Astrocyte (in vitro differentiated cells and primary cell): ENCODE results near the gene JPH3. TPM values are rescaled to one million over a fixed set of nuclear protein-coding genes. Genes with fewer than 3 reads are reported as not detected.

ENCODE experiments used
- DNase-seq: peaks from one replicate; pipeline ENCODE4 v3.0.0-alpha.2; 2010; ENCODE audit warnings: low read depth
- FAIRE-seq: peaks from 2 replicates; lab custom pipeline; 2011; peaks lifted over from hg19 to GRCh38; lab: Jason Lieb, UNC
- H2AFZ ChIP-seq: 2 replicates; pipeline ENCODE4 v1.6.0; 2012; ENCODE audit warnings: low read depth, low read length, inconsistent platforms
- H3K27ac ChIP-seq: 2 replicates; pipeline ENCODE4 v1.5.1; 2011; ENCODE audit warnings: low read depth, low read length, inconsistent platforms
- H3K27me3 ChIP-seq: 2 replicates; pipeline ENCODE4 v1.6.0; 2011; ENCODE audit warnings: low read length, inconsistent platforms; ENCODE audit not compliant: insufficient read depth
- H3K36me3 ChIP-seq: 2 replicates; pipeline ENCODE4 v1.5.1; 2011; ENCODE audit warnings: low read length, inconsistent platforms; ENCODE audit not compliant: insufficient read depth
- H3K4me1 ChIP-seq: 2 replicates; pipeline ENCODE4 v1.5.1; 2011; ENCODE audit warnings: low read length, inconsistent platforms; ENCODE audit not compliant: insufficient read depth
- H3K4me2 ChIP-seq: 2 replicates; pipeline ENCODE4 v1.6.0; 2012; ENCODE audit warnings: low read length, inconsistent platforms
- H3K4me3 ChIP-seq: 2 replicates; pipeline ENCODE4 v1.5.1; 2011; ENCODE audit warnings: low read depth, mild to moderate bottlenecking, low read length, inconsistent platforms; ENCODE audit not compliant: insufficient read depth
- H3K79me2 ChIP-seq: 2 replicates; pipeline ENCODE4 v1.6.0; 2012; ENCODE audit warnings: mild to moderate bottlenecking, low read length, inconsistent platforms; ENCODE audit not compliant: insufficient read depth
- H3K9ac ChIP-seq: 2 replicates; pipeline ENCODE4 v1.6.0; 2012; ENCODE audit warnings: mild to moderate bottlenecking, low read length, inconsistent platforms
- H3K9me3 ChIP-seq: 2 replicates; pipeline ENCODE4 v1.5.1; 2012; ENCODE audit warnings: low read depth, mild to moderate bottlenecking, low read length, inconsistent platforms; ENCODE audit not compliant: insufficient read depth
- H4K20me1 ChIP-seq: 2 replicates; pipeline ENCODE4 v1.6.0; 2012; ENCODE audit warnings: low read length, inconsistent platforms; ENCODE audit not compliant: insufficient read depth
- H3K27ac Mint-ChIP-seq: one replicate; pipeline ENCODE4 v1.8.0; 2021; ENCODE audit warnings: mild to moderate bottlenecking, mixed read lengths; ENCODE audit not compliant: unreplicated experiment
- H3K27me3 Mint-ChIP-seq: one replicate; pipeline ENCODE4 v1.8.0; 2021; ENCODE audit warnings: low read depth, mixed read lengths; ENCODE audit not compliant: unreplicated experiment
- H3K36me3 Mint-ChIP-seq: one replicate; pipeline ENCODE4 v1.8.0; 2021; ENCODE audit warnings: low read depth, mixed read lengths; ENCODE audit not compliant: unreplicated experiment
- H3K4me1 Mint-ChIP-seq: one replicate; pipeline ENCODE4 v1.8.0; 2021; ENCODE audit warnings: low read depth, mixed read lengths; ENCODE audit not compliant: unreplicated experiment
- H3K4me3 Mint-ChIP-seq: one replicate; pipeline ENCODE4 v1.8.0; 2021; ENCODE audit warnings: mild to moderate bottlenecking, moderate library complexity, mixed read lengths; ENCODE audit not compliant: unreplicated experiment
- H3K9me3 Mint-ChIP-seq: one replicate; pipeline ENCODE4 v1.8.0; 2021; ENCODE audit warnings: mild to moderate bottlenecking, mixed read lengths; ENCODE audit not compliant: unreplicated experiment
- EZH2 ChIP-seq: IDR thresholded peaks from 2 replicates; pipeline ENCODE4 v1.6.1; 2012; ENCODE audit warnings: mild to moderate bottlenecking, low read length, inconsistent platforms; ENCODE audit not compliant: insufficient read depth
- total RNA-seq: library from RNA; stranded (reverse); gene quantifications from 2 replicates; pipeline ENCODE4 v1.2.1, GENCODE V29; 2021
- TF ChIP-seq, protein P1 (sequence below): IDR thresholded peaks from 2 replicates; pipeline ENCODE4 v1.5.1; 2011; ENCODE audit warnings: low read depth, mild to moderate bottlenecking, inconsistent platforms, low read length, moderate library complexity; ENCODE audit not compliant: insufficient read depth

Gene JPH3
- total RNA-seq, 1 donor from 2014 or later: 8.6 TPM

GRCh38 chr16:87636741-87637140, 34.4 kb downstream of the JPH3 start:
- H3K27ac ChIP-seq: no peak overlapping the region
- no peaks in the 10 kb centered on the region for H3K9me3 ChIP-seq
- peak overlapping the region; percentile 71 for H2AFZ ChIP-seq
- DNase-seq (no peak), FAIRE-seq (no peak)
- peaks cover 5% of the 10 kb centered on the region for H3K36me3 Mint-ChIP-seq
- TF ChIP-seq, protein P1, sequence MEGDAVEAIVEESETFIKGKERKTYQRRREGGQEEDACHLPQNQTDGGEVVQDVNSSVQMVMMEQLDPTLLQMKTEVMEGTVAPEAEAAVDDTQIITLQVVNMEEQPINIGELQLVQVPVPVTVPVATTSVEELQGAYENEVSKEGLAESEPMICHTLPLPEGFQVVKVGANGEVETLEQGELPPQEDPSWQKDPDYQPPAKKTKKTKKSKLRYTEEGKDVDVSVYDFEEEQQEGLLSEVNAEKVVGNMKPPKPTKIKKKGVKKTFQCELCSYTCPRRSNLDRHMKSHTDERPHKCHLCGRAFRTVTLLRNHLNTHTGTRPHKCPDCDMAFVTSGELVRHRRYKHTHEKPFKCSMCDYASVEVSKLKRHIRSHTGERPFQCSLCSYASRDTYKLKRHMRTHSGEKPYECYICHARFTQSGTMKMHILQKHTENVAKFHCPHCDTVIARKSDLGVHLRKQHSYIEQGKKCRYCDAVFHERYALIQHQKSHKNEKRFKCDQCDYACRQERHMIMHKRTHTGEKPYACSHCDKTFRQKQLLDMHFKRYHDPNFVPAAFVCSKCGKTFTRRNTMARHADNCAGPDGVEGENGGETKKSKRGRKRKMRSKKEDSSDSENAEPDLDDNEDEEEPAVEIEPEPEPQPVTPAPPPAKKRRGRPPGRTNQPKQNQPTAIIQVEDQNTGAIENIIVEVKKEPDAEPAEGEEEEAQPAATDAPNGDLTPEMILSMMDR: no peak
- TF ChIP-seq EZH2: no peak
- H3K79me2 ChIP-seq: no peaks in the 10 kb centered on the region
- H3K4me3 ChIP-seq: no peak overlapping the region
- peak overlapping the region; percentile 79 for H3K4me2 ChIP-seq
- no peaks in the 10 kb centered on the region for H3K36me3 ChIP-seq
- H4K20me1 ChIP-seq: no peaks in the 10 kb centered on the region
- H3K4me1 ChIP-seq: peaks cover 8% of the 10 kb centered on the region
- peaks cover 24% of the 10 kb centered on the region for H3K27me3 Mint-ChIP-seq
- no peak overlapping the region for H3K4me3 Mint-ChIP-seq
- H3K27me3 ChIP-seq: peaks cover 10% of the 10 kb centered on the region
- H3K4me1 Mint-ChIP-seq: no peaks in the 10 kb centered on the region
- H3K27ac Mint-ChIP-seq: peak overlapping the region; percentile 66
- H3K9me3 Mint-ChIP-seq: no peaks in the 10 kb centered on the region
- no peak overlapping the region for H3K9ac ChIP-seq

DNA sequence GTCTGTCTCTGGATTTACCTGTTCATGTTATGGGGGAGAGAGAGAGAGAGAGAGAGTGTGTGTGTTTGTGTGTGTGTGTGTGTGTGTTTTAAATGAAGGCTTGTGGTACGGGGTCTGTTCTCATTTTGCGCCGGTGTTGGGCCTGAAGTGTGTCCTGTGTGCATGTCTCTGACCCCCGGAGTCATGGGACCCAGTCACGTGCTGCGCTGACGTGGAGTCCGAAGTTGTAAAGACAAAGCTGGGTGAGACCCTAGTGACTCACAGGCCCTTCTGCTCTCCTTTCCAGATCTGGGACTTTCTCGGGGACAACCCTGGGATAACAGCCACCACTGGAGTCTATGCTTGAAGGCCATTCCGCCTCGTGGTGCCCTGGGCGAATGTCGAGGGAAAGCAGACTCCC, 35.0 kb downstream of the JPH3 start:
- Mint-ChIP-seq H3K36me3 (peaks cover 5% of the 10 kb centered on the region), H3K27ac (no peak overlapping the region), H3K9me3 (no peaks in the 10 kb centered on the region), H3K4me1 (no peaks in the 10 kb centered on the region), H3K27me3 (peaks cover 26% of the 10 kb centered on the region), H3K4me3 (no peak overlapping the region)
- TF ChIP-seq, protein P1: no peak
- no peak for TF ChIP-seq EZH2
- no peak for DNase-seq
- H2AFZ ChIP-seq: no peak overlapping the region
- no peak for FAIRE-seq
- no peaks in the 10 kb centered on the region for H4K20me1 ChIP-seq
- no peak overlapping the region for H3K4me2 ChIP-seq
- H3K27ac ChIP-seq: no peak overlapping the region
- H3K9me3 ChIP-seq: no peaks in the 10 kb centered on the region
- H3K4me1 ChIP-seq: peaks cover 8% of the 10 kb centered on the region
- H3K36me3 ChIP-seq: no peaks in the 10 kb centered on the region
- no peak overlapping the region for H3K4me3 ChIP-seq
- H3K79me2 ChIP-seq: no peaks in the 10 kb centered on the region
- H3K9ac ChIP-seq: no peak overlapping the region
- H3K27me3 ChIP-seq: peaks cover 10% of the 10 kb centered on the region

- H3K9me3 Mint-ChIP-seq: no peaks in the 10 kb centered on the region
- Histone ChIP-seq H3K27me3 (peaks cover 7% of the 10 kb centered on the region), H3K4me3 (no peak overlapping the region), H3K27ac (no peak overlapping the region), H2AFZ (no peak overlapping the region), H3K4me2 (no peak overlapping the region), H3K79me2 (no peaks in the 10 kb centered on the region), H3K9me3 (no peaks in the 10 kb centered on the region), H3K9ac (no peak overlapping the region), H3K36me3 (no peaks in the 10 kb centered on the region), H4K20me1 (no peaks in the 10 kb centered on the region), H3K4me1 (peaks cover 8% of the 10 kb centered on the region)
- DNase-seq (no peak), FAIRE-seq (no peak)
- no peak overlapping the region for H3K27ac Mint-ChIP-seq
- peaks cover 6% of the 10 kb centered on the region for H3K36me3 Mint-ChIP-seq
- H3K27me3 Mint-ChIP-seq: peaks cover 34% of the 10 kb centered on the region
- no peak overlapping the region for H3K4me3 Mint-ChIP-seq
- H3K4me1 Mint-ChIP-seq: no peaks in the 10 kb centered on the region
- TF ChIP-seq EZH2: no peak
- TF ChIP-seq, protein P1: no peak
These were observed 36.4 kb downstream of the JPH3 start for GRCh38 chr16:87638736-87639135.
